Thoracic aorta (tissue), 2 donors: ENCODE data around the gene ZNF100. TPM values are rescaled to one million over a fixed set of nuclear protein-coding genes. Genes with fewer than 3 reads are reported as not detected.
"Not testable (repeated sequence)": the region's sequence is repeated elsewhere in the genome, so short reads cannot be mapped to it uniquely, and the experiment has no call there.

Source experiments
- ATAC-seq: fragments of 150-250 bp; one replicate; pipeline ENCODE4 v1.8.0; 2017; ENCODE audit warnings: low read depth; ENCODE audit not compliant: insufficient number of reproducible peaks, low FRiP score
- DNase-seq: peaks from one replicate; pipeline ENCODE4 v3.0.0-alpha.2; 2020; ENCODE audit warnings: low spot score
- H3K27ac ChIP-seq, 2 donors: fragments of 200-600 bp; sonication (generic); 1 replicate in 1 of 2; 2 replicates in 1 of 2; pipeline ENCODE4 v1.5.1; 2016; ENCODE audit warnings: mild to moderate bottlenecking in 2 of 2, moderate library complexity in 2 of 2
- H3K27me3 ChIP-seq: fragments of 200-600 bp; sonication (generic); replicated peaks from 2 replicates; pipeline ENCODE4 v1.6.0; 2016; ENCODE audit warnings: mild to moderate bottlenecking; ENCODE audit not compliant: insufficient read depth
- H3K36me3 ChIP-seq: fragments of 200-600 bp; sonication (generic); one replicate; pipeline ENCODE4 v1.5.1; 2016
- H3K4me1 ChIP-seq, 2 donors: fragments of 200-600 bp; sonication (generic); 1 replicate in 1 of 2; 2 replicates in 1 of 2; pipeline versions ENCODE4 v1.5.1 to v1.6.0; 2016; ENCODE audit warnings: low read depth in 2 of 2, mild to moderate bottlenecking in 1 of 2; ENCODE audit not compliant: control insufficient read depth in 1 of 2
- H3K4me3 ChIP-seq: fragments of 200-600 bp; sonication (generic); 2 replicates; pipeline ENCODE4 v1.5.1; 2016; ENCODE audit warnings: mild to moderate bottlenecking
- H3K9me3 ChIP-seq: fragments of 200-600 bp; sonication (generic); 2 replicates; pipeline ENCODE4 v1.5.1; 2016
- total RNA-seq, 2 donors: library from RNA; depleted of rRNA; stranded (reverse); fragments of >200 nt; gene quantifications; one replicate each; pipeline versions ENCODE4 v1.1.0 to v1.2.3, GENCODE V29; 2016
- TF ChIP-seq, protein P1 (sequence below): fragments of 200-600 bp; sonication (generic); IDR thresholded peaks from one replicate; pipeline ENCODE4 v1.5.1; 2019; ENCODE audit warnings: antibody characterized with exemption

ZNF100 gene
- total RNA-seq, 2 donors from 2014 or later = 6.6 to 9.1 TPM

DNA sequence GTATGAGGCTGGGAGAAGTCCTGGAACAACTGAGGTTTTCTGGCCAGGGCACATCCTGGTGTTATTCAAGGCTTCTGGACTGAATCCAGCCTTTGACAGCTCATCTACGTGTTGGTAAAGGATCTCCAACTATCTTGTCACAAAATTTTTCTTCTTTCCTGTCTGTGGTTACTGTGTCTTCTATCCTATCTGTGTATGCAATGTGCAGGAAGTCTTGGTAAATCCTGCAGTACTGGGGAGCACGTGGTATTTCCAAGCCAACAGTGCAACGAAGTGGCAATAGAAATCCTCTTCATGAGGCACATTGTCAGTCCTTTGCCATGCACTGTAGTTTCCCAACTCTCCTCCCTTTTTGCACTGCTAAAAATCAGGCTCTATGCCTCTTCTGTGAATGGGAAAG, 86.7 kb downstream of the ZNF100 start:
- H3K36me3 ChIP-seq = no peaks in the 10 kb centered on the region
- no peaks in the 10 kb centered on the region for H3K4me1 ChIP-seq
- no peaks in the 10 kb centered on the region for H3K27me3 ChIP-seq
- TF ChIP-seq, protein P1, sequence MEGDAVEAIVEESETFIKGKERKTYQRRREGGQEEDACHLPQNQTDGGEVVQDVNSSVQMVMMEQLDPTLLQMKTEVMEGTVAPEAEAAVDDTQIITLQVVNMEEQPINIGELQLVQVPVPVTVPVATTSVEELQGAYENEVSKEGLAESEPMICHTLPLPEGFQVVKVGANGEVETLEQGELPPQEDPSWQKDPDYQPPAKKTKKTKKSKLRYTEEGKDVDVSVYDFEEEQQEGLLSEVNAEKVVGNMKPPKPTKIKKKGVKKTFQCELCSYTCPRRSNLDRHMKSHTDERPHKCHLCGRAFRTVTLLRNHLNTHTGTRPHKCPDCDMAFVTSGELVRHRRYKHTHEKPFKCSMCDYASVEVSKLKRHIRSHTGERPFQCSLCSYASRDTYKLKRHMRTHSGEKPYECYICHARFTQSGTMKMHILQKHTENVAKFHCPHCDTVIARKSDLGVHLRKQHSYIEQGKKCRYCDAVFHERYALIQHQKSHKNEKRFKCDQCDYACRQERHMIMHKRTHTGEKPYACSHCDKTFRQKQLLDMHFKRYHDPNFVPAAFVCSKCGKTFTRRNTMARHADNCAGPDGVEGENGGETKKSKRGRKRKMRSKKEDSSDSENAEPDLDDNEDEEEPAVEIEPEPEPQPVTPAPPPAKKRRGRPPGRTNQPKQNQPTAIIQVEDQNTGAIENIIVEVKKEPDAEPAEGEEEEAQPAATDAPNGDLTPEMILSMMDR = no peak
- no peak for DNase-seq
- ATAC-seq = no peak
- H3K27ac ChIP-seq = no peak overlapping the region
- H3K9me3 ChIP-seq = no peaks in the 10 kb centered on the region
- no peak overlapping the region for H3K4me3 ChIP-seq

DNA sequence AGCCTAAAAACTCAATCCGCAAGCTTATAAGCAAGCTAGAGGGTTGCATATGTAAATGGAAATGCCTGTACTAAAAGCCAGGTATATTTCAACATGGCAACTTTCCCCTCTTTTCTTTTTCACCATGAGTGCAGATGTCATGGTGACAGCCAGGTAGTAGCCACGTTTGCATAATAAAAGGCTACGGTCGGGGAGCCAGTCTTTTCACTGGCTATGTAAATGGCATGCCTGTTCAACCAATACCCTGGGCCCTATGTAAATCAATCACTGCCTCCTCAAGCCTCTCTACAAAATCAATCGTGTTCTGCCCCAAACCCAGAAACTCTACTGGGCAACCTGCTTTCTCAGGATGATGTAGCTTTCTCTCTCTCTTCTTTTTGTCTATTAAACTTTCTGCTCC, 87.4 kb downstream of the ZNF100 start:
- ATAC-seq = no peak

DNA sequence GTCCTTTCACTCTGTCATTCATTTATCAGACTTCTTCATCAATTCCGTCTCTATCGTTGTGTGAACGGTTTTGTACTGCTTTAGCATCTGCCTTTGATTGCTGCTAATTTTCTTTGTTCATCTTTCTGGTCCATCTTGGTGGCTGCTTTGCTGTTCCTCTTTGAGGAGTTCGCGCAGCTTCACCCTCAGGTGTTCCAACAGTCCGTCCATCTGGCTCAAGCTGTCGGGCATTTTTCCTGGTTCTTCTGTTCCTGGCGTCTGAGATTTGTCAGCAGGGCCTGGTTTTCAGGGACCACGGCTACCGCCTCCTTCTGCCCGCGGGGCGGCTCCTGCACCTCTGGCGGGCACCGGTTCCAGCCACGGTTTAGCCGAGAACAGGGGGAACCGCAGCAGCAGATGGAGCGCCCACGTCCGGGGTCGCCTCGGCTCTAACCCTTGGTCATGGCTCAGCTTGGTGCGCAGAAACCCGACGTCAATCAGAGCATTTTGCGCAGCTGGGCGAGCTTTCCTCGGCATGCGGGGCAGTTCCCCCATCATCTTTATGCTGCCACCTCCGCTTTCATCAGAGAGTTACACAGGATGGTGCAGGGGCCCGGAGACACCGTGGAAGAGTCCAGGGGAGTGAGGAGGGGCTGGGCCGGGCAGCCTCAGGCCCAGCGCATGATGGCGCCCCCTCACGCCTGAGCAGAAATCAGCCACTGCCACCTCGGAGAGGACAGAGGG, 89.5 kb downstream of the ZNF100 start:
- H3K27me3 ChIP-seq = no peaks in the 10 kb centered on the region
- no peak overlapping the region for H3K4me3 ChIP-seq
- no peak for ATAC-seq
- no peak overlapping the region for H3K27ac ChIP-seq
- no peaks in the 10 kb centered on the region for H3K36me3 ChIP-seq
- no peak for DNase-seq
- TF ChIP-seq, protein P1 = no peak
- peaks cover 0 to 4% of the 10 kb centered on the region in 2 donors for H3K4me1 ChIP-seq
- no peaks in the 10 kb centered on the region for H3K9me3 ChIP-seq

More for the DNA sequence above, 87.4 kb downstream of the ZNF100 start:
- no peaks in the 10 kb centered on the region for H3K27me3 ChIP-seq
- H3K4me1 ChIP-seq = no peaks in the 10 kb centered on the region
- no peak overlapping the region for H3K27ac ChIP-seq
- H3K9me3 ChIP-seq = no peaks in the 10 kb centered on the region
- no peak overlapping the region for H3K4me3 ChIP-seq
- no peak for DNase-seq
- no peaks in the 10 kb centered on the region for H3K36me3 ChIP-seq
- TF ChIP-seq, protein P1 = no peak

DNA sequence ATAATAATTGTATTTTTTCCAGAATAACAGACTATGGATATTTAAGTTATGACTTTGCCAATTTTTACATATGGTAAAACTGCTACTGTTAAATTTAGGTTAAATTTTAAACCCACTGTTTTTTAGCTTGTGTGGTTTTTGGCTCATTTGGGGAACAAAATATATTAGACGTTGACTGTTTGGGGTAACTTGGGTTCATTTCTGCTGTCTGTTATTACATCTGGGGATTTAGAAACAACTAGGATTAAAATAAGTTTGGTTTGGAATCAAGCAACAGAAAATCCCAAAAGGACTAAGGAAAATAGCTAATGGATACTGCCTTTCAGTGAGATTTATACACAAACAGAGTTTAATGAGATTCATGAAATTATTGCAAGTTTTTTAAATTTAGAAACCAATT, 92.9 kb downstream of the ZNF100 start:
- Histone ChIP-seq H3K4me1 (peaks cover 0 to 4% of the 10 kb centered on the region in 2 donors), H3K36me3 (no peaks in the 10 kb centered on the region), H3K4me3 (no peak overlapping the region), H3K27ac (no peak overlapping the region), H3K9me3 (no peaks in the 10 kb centered on the region), H3K27me3 (no peaks in the 10 kb centered on the region)
- DNase-seq (no peak), ATAC-seq (no peak)
- TF ChIP-seq, protein P1 = no peak

DNA sequence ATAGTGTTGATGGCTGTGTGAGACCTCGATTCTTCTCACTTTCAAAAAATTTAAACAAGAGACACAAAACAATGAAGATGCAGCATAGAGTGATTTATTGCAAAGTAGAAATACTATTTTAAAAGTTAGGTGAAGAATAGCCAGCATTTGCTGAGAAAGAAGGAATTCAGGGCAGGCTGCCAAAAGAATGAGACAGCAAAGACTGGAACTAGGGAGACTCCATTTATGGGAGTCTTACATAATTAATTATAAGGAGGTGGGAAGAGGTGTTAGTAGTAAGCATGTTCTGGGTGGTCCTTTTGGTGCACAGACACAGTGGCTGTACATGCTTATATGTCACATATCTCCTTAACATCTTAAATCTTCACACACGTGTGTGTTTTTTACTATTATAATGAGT, 93.9 kb downstream of the ZNF100 start:
- DNase-seq, H3K36me3 ChIP-seq, H3K9me3 ChIP-seq, H3K27me3 ChIP-seq, H3K27ac ChIP-seq, H3K4me1 ChIP-seq, H3K4me3 ChIP-seq: not testable (repeated sequence)
- ATAC-seq = peak; percentile 28

Other genes starting within 250 kb of the ZNF100 start
- 10 to 100 TPM; 14.5 to 20.7 TPM for gene ZNF43, start 68.6 kb upstream of the ZNF100 start, total RNA-seq
- gene ZNF208, start 243.4 kb upstream of the ZNF100 start, total RNA-seq = 1 to 10 TPM; 7.7 to 8.4 TPM